GM23338 (cell line): ENCODE measurements around the gene KLK6. TPM values are rescaled to one million over a fixed set of nuclear protein-coding genes. Genes with fewer than 3 reads are reported as not detected.

Experiments
- ATAC-seq: fragments of 200-7000 bp; cut with Tn5 transposase; 3 replicates; pipeline ENCODE4 v1.9.1; 2020
- DNase-seq: peaks from one replicate; pipeline ENCODE4 v3.0.0-alpha.2; 2015; ENCODE audit warnings: low spot score
- H2AFZ ChIP-seq: fragments of 200-600 bp; sonication (generic); 2 replicates; pipeline ENCODE4 v1.8.0; 2016; ENCODE audit warnings: antibody characterized with exemption, mild to moderate bottlenecking, moderate library complexity
- H3F3A ChIP-seq: fragments of 200-600 bp; sonication (generic); replicated peaks from 2 replicates; pipeline ENCODE4 v1.8.0; 2017; ENCODE audit warnings: antibody characterized with exemption, mixed run types, low read depth
- H3K27ac ChIP-seq: fragments of 200-600 bp; sonication (generic); 2 replicates; pipeline ENCODE4 v1.6.1; 2016; ENCODE audit warnings: low read depth
- H3K27me3 ChIP-seq: fragments of 200-600 bp; sonication (generic); 2 replicates; pipeline ENCODE4 v1.8.0; 2016; ENCODE audit warnings: mild to moderate bottlenecking, mixed run types, moderate library complexity; ENCODE audit not compliant: insufficient read depth
- H3K36me3 ChIP-seq: fragments of 200-600 bp; sonication (generic); 2 replicates; pipeline ENCODE4 v1.8.0; 2016; ENCODE audit warnings: mild to moderate bottlenecking; ENCODE audit not compliant: insufficient read depth
- H3K4me1 ChIP-seq: fragments of 200-600 bp; sonication (generic); 2 replicates; pipeline ENCODE4 v1.8.0; 2016; ENCODE audit warnings: mild to moderate bottlenecking, moderate library complexity; ENCODE audit not compliant: insufficient read depth
- H3K4me2 ChIP-seq: fragments of 200-600 bp; sonication (generic); 2 replicates; pipeline ENCODE4 v1.7.1; 2017; ENCODE audit warnings: mixed run types
- H3K4me3 ChIP-seq: fragments of 200-600 bp; sonication (generic); 2 replicates; pipeline ENCODE4 v1.6.1; 2016; ENCODE audit warnings: mixed run types
- H3K79me2 ChIP-seq: fragments of 200-600 bp; sonication (generic); replicated peaks from 2 replicates; pipeline ENCODE4 v1.8.0; 2017; ENCODE audit warnings: mild to moderate bottlenecking; ENCODE audit not compliant: insufficient read depth
- H3K9me2 ChIP-seq: fragments of 200-600 bp; sonication (generic); 2 replicates; pipeline ENCODE4 v1.8.0; 2017; ENCODE audit not compliant: insufficient read depth
- H4K20me1 ChIP-seq: fragments of 200-600 bp; sonication (generic); replicated peaks from 2 replicates; pipeline ENCODE4 v1.8.0; 2017; ENCODE audit warnings: mild to moderate bottlenecking; ENCODE audit not compliant: insufficient read depth
- H3K27ac Mint-ChIP-seq: 2 replicates; pipeline ENCODE4 v1.8.0; 2020; ENCODE audit warnings: inconsistent platforms, mild to moderate bottlenecking, moderate library complexity, mixed read lengths
- H3K27me3 Mint-ChIP-seq: 3 replicates; pipeline ENCODE4 v1.8.0; 2022; ENCODE audit warnings: low read depth, mild to moderate bottlenecking, moderate library complexity, mixed read lengths, inconsistent platforms; ENCODE audit not compliant: insufficient read depth, poor library complexity
- H3K36me3 Mint-ChIP-seq: 3 replicates; pipeline ENCODE4 v1.8.0; 2021; ENCODE audit warnings: low read depth, mild to moderate bottlenecking, inconsistent platforms, moderate library complexity, mixed read lengths
- H3K4me1 Mint-ChIP-seq: 3 replicates; pipeline ENCODE4 v1.8.0; 2020; ENCODE audit warnings: mild to moderate bottlenecking, inconsistent platforms, mixed read lengths
- H3K4me3 Mint-ChIP-seq: 3 replicates; pipeline ENCODE4 v1.8.0; 2021; ENCODE audit warnings: moderate library complexity, mild to moderate bottlenecking, inconsistent platforms, mixed read lengths
- H3K9me3 Mint-ChIP-seq: 3 replicates; pipeline ENCODE4 v1.8.0; 2020; ENCODE audit warnings: moderate library complexity, mild to moderate bottlenecking, inconsistent platforms, mixed read lengths
- EZH2 ChIP-seq: fragments of 200-600 bp; sonication (generic); IDR thresholded peaks from one replicate; pipeline ENCODE4 v1.8.0; 2017; ENCODE audit warnings: antibody characterized with exemption, mild to moderate bottlenecking, low read depth; ENCODE audit not compliant: unreplicated experiment
- EZH2phosphoT487 ChIP-seq: fragments of 200-600 bp; sonication (generic); IDR thresholded peaks from one replicate; pipeline ENCODE4 v1.8.1; 2018; ENCODE audit warnings: antibody characterized with exemption; ENCODE audit not compliant: unreplicated experiment
- NANOG ChIP-seq: IDR thresholded peaks from 2 replicates; pipeline ENCODE4 v1.6.1; 2016; ENCODE audit warnings: antibody characterized with exemption, borderline replicate concordance
- POLR2AphosphoS5 ChIP-seq: IDR thresholded peaks from 2 replicates; pipeline ENCODE4 v1.6.1; 2016; ENCODE audit warnings: antibody characterized with exemption, low read depth
- STAT1 ChIP-seq: IDR thresholded peaks from one replicate; pipeline ENCODE4 v1.6.1; 2016; ENCODE audit warnings: antibody characterized with exemption; ENCODE audit not compliant: unreplicated experiment
- ZNF114 ChIP-seq: fragments of 250-450 bp; sonication (Bioruptor Pico); IDR thresholded peaks from 2 replicates; pipeline ENCODE4 v1.5.0; 2020; ENCODE audit warnings: mild to moderate bottlenecking, moderate library complexity
- polyA plus RNA-seq: library from polyadenylated mRNA; unstranded; fragments of >200 nt; fragmentation: Nextera tagmentation; extraction: Ambion mirVana; gene quantifications from 2 replicates; pipeline ENCODE4 v1.2.1, GENCODE V29; 2016
- total RNA-seq: library from RNA; depleted of rRNA; stranded (reverse); fragments of >200 nt; shearing (Covaris generic); gene quantifications from 2 replicates; pipeline ENCODE4 v1.2.3, GENCODE V29; 2014
- TF ChIP-seq, protein P1 (sequence below), 2 experiments: fragments of 200-600 bp in 1 of 2; sonication (generic) in 1 of 2; conservative IDR thresholded peaks; 2 replicates each; pipeline versions ENCODE4 v1.5.1 to v1.6.1; 2016 to 2017; ENCODE audit warnings: antibody characterized with exemption in 2 of 2, low read depth in 2 of 2, mild to moderate bottlenecking in 2 of 2, moderate library complexity in 1 of 2
- TF ChIP-seq, protein P2 (sequence below): IDR thresholded peaks from 2 replicates; pipeline ENCODE4 v1.6.1; 2016; ENCODE audit warnings: antibody characterized with exemption
- TF ChIP-seq, protein P3 (sequence below): IDR thresholded peaks from one replicate; pipeline ENCODE4 v1.6.1; 2018; ENCODE audit warnings: antibody characterized with exemption; ENCODE audit not compliant: unreplicated experiment

KLK6 gene
- total and polyA plus RNA-seq, 2 experiments from 2014 or later = 0.47 to 0.56 TPM

DNA sequence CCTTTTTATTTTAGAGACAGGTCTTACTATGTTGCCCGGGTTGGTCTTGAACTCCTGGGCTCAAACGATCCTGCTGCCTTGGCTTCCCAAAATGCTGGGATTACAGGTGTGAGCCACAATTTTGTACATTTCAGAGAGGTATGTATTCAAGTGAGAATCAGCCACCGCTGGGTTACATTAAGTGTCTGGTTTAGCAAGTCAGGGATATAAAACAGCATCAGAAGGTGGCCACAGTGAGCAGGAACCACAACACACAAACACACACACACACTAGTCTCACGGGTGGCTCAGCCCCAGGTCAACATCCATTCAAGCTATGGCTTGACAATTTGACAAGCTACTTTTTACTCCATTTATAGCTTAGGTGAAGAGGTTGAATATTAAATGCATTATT is 36.7 kb downstream of the KLK6 start:
- Histone ChIP-seq H3K4me3 (no peak overlapping the region), H2AFZ (no peak overlapping the region), H4K20me1 (no peaks in the 10 kb centered on the region), H3K79me2 (no peaks in the 10 kb centered on the region), H3K36me3 (no peaks in the 10 kb centered on the region), H3K4me1 (no peaks in the 10 kb centered on the region), H3K4me2 (no peak overlapping the region), H3K27ac (no peak overlapping the region), H3K9me2 (no peaks in the 10 kb centered on the region; the same call in 1 of the 2 replicates), H3F3A (no peaks in the 10 kb centered on the region), H3K27me3 (no peaks in the 10 kb centered on the region)
- Mint-ChIP-seq H3K9me3 (no peaks in the 10 kb centered on the region; the same call in 1 of the 3 replicates), H3K27ac (no peak overlapping the region), H3K27me3 (peaks cover 16% of the 10 kb centered on the region), H3K36me3 (no peaks in the 10 kb centered on the region), H3K4me3 (no peak overlapping the region), H3K4me1 (peaks cover 6% of the 10 kb centered on the region; the same call in 2 of the 3 replicates)
- ATAC-seq (no peak), DNase-seq (no peak)
- no peak for TF ChIP-seq ZNF114
- TF ChIP-seq, protein P1, sequence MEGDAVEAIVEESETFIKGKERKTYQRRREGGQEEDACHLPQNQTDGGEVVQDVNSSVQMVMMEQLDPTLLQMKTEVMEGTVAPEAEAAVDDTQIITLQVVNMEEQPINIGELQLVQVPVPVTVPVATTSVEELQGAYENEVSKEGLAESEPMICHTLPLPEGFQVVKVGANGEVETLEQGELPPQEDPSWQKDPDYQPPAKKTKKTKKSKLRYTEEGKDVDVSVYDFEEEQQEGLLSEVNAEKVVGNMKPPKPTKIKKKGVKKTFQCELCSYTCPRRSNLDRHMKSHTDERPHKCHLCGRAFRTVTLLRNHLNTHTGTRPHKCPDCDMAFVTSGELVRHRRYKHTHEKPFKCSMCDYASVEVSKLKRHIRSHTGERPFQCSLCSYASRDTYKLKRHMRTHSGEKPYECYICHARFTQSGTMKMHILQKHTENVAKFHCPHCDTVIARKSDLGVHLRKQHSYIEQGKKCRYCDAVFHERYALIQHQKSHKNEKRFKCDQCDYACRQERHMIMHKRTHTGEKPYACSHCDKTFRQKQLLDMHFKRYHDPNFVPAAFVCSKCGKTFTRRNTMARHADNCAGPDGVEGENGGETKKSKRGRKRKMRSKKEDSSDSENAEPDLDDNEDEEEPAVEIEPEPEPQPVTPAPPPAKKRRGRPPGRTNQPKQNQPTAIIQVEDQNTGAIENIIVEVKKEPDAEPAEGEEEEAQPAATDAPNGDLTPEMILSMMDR (conservative IDR thresholded peaks at IDR 0.05; ENCODE audit: low read depth in 2 of 2) = 0 out of 4 replicates have a peak, but pooled peaks of 1 of the 2 experiments have one; percentile 2
- TF ChIP-seq, protein P2, sequence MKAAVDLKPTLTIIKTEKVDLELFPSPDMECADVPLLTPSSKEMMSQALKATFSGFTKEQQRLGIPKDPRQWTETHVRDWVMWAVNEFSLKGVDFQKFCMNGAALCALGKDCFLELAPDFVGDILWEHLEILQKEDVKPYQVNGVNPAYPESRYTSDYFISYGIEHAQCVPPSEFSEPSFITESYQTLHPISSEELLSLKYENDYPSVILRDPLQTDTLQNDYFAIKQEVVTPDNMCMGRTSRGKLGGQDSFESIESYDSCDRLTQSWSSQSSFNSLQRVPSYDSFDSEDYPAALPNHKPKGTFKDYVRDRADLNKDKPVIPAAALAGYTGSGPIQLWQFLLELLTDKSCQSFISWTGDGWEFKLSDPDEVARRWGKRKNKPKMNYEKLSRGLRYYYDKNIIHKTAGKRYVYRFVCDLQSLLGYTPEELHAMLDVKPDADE = no peak
- TF ChIP-seq STAT1 = no peak
- TF ChIP-seq, protein P3, sequence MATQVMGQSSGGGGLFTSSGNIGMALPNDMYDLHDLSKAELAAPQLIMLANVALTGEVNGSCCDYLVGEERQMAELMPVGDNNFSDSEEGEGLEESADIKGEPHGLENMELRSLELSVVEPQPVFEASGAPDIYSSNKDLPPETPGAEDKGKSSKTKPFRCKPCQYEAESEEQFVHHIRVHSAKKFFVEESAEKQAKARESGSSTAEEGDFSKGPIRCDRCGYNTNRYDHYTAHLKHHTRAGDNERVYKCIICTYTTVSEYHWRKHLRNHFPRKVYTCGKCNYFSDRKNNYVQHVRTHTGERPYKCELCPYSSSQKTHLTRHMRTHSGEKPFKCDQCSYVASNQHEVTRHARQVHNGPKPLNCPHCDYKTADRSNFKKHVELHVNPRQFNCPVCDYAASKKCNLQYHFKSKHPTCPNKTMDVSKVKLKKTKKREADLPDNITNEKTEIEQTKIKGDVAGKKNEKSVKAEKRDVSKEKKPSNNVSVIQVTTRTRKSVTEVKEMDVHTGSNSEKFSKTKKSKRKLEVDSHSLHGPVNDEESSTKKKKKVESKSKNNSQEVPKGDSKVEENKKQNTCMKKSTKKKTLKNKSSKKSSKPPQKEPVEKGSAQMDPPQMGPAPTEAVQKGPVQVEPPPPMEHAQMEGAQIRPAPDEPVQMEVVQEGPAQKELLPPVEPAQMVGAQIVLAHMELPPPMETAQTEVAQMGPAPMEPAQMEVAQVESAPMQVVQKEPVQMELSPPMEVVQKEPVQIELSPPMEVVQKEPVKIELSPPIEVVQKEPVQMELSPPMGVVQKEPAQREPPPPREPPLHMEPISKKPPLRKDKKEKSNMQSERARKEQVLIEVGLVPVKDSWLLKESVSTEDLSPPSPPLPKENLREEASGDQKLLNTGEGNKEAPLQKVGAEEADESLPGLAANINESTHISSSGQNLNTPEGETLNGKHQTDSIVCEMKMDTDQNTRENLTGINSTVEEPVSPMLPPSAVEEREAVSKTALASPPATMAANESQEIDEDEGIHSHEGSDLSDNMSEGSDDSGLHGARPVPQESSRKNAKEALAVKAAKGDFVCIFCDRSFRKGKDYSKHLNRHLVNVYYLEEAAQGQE = no peak
- no peak for TF ChIP-seq POLR2AphosphoS5
- TF ChIP-seq NANOG = no peak
- TF ChIP-seq EZH2 = no peak
- TF ChIP-seq EZH2phosphoT487 = no peak
